CD4-positive, alpha-beta T cell treated with Interleukin-1 beta for 1 hour (primary cell): ENCODE results near the gene GID4.

Experiments
- DNase-seq, 2 donors: peaks; one replicate each; pipeline ENCODE4 v3.0.0-alpha.2; 2020 to 2022

GID4 gene

DNA sequence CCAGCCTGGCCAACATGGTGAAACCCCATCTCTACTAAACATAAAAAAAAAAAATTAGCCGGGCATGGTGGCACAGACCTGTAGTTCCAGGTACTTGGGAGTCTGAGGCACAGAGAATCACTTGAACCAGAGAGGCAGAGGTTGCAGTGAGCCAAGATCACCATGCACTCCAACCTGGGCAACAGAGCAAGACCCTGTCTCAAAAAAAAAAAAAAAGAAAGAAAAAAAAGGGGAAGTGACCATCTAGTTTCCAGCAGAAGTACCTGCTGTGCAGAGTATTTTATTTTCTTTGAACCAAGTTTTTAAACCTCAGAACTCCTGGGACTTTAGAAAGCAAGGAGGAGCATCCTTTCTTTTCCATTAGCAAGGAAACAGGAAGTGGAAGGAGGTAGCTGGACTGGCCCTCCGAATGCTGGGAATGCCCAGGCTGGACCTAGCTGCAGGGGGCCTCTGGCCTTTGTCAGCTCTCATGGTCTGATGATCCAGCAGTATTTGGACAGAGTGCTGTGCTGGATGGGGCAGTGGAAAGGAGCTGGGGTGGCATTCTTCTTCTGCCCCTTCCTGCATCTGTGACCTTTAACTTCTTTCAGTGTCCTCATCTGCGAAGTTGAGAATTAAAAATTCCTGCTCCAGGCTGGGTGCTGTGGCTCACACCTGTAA is 6.6 kb downstream of the GID4 start:
- no peak for DNase-seq

DNA sequence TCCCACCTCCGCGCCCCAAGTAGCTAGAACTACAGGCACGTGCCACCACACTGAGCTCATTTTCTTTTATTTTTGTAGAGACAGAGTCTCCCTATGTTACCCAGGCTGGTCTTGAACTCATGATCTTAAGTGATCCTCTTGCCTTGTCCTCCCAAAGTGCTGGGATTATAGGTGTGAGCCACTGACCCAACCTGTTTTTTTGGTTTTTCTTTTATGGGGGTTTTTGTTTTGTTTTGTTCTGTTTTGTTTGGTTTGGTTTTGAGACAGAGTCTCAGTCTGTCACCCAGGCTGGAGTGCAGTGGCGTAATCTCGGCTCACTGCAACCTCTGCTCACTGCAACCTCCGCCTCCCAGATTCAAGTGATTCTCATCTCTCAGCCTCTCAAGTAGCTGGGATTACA is 16.4 kb downstream of the GID4 start:
- no peak for DNase-seq

DNA sequence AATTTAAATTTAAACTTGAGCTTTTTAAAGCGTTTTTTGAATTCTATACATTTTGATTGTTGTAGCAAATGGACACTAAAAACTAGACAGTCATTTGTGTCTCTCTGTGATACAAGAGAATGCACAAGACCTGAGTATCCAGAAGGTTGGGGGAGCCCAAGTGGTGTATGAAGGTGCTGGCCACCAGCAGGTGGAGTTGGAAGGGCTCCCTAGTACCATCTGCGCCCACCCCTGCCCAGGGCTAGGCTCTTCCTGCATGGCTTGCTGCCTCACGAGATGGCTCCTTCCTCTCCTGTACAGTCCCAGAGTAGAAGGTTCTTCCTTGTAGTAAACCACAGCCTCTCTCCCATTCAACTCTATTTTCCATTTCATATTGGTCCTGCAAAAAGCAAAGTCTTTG is 17.0 kb downstream of the GID4 start:
- no peak for DNase-seq

DNA sequence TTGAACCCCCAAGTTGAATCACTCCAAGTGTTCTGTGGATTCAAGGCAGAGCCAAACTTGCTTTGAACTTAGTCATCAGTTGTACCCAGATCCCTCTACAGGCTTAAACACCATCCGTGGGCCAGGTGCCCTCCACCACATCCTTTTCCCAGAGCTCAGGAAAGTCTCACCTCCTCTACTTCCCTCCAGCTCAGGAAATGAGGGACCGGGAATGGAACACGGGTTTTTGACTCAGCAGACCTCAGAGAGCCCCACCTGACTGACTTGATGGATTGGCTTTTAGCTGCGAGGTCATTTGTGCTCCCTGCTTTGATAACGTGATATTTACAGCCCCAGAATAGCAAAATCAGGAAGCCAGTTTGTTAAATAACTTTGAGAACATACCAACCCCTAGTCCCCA is 20.1 kb downstream of the GID4 start:
- no peak for DNase-seq

DNA sequence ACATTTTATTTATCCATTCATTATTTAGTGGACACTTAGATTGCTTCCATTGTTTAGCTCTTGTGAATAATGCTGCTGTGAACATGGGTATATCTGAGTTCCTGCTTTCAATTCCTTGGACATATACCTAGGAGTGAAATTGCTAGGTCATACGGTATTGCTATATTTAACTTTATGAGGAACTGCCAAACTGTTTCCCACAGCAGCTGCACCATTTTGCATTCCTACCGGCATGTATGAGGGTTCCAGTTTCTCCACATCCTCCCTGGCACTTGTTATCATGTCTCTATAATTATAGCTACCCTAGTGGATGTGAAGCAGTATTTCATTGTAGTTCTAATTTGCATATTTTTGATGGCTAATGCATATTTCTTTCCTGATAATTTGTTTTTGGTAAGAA is 24.8 kb downstream of the GID4 start:
- no peak for DNase-seq

DNA sequence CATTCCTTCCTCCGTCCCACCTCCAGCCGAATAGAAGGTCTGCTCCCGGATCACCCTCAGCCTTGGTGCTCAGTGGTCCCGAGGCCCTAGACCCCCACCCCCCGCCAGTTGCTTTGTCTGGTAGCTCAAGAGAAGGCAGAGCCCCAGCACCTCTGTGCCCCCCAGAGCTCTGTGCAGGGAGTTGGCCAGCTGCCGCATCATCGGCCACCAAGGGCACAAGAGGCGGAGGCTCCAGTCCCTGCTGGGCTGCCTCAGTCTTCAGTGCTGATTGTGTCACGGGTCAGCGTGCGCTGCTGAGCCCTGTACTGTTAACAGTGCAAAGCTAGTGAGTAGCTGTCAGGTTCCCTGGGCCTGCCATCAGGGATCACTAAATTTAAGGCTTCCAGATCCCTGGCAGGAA is 26.3 kb downstream of the GID4 start:
- DNase-seq, result no peak

DNA sequence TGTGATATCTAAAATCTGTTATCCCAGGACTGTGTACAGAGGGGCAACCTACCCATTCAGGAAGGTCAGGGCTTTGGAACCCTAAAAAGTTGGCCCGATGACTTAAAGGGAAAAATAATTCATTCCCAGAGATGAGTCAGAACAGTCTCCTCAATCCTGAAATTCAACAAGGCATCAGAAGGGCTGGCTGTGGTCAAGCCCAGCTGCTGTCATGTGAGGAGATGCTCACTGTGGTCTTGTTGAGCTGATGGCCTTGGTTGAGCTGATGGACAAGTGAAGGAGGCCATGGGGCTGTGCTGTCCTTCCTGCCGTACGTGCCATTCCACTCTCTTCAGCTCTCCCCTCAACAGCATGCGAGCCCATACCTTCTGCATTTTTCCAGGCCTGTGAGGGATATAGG is 27.7 kb downstream of the GID4 start:
- no peak for DNase-seq

DNA sequence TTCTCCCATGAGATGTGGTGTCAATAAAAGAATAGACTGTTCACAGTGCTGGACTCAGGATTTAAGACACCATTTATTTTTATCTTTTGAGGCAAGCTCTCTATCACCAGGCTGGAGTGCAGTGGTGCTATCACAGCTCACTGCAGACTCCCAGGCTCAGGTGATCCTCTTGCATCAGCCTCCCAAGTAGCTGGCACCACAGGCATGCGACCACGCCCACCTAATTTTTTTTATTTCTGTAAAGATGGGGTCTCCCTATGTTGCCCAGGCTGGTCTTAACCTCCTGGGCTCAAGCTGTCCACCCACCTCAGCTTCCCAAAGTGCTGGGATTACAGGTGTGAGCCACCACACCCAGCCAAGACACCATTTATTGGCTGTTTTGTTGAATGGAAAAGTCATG is 29.9 kb downstream of the GID4 start:
- no peak for DNase-seq

DNA sequence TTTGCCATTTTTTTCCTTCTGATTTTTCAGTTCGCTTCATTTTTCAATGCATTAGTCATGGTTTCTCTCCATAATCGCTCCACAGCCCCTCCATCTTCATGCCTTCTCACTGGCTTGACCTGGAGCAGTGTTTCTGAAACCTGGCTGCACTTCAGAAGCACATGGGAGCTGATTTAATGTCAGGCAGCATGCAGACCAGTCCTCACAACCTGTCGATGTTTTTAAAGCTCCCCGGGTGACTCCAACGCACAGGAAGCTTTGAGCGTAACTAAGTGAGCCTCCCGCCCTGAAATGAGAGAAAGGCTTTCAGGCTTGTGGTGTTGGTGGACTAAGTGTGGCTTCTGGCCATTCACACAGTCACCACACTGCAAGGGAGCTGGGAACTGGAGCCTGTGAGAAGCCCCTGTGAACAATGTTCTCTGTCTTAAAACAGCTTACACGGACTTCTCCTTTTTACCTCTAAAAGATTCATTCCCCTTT is 31.7 kb downstream of the GID4 start:
- DNase-seq, result no peak

DNA sequence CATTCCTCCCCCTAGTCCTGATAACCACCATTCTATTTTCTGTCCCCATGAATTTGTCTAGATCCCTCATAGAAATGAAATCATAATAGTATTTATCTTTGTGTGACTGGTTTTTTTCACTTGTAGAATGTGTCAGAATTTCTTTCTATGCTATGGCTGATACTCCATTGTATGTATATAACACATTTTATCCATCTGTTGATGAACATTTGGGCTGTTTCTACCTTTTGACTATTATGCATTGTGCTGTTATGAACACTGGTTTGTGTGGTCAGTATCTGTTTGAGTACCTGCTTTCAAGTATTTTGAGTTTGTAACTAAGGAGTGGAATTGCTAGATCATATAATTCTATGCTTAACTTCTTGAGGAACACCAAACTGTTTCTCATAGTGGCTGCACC is 32.5 kb downstream of the GID4 start:
- no peak for DNase-seq

DNA sequence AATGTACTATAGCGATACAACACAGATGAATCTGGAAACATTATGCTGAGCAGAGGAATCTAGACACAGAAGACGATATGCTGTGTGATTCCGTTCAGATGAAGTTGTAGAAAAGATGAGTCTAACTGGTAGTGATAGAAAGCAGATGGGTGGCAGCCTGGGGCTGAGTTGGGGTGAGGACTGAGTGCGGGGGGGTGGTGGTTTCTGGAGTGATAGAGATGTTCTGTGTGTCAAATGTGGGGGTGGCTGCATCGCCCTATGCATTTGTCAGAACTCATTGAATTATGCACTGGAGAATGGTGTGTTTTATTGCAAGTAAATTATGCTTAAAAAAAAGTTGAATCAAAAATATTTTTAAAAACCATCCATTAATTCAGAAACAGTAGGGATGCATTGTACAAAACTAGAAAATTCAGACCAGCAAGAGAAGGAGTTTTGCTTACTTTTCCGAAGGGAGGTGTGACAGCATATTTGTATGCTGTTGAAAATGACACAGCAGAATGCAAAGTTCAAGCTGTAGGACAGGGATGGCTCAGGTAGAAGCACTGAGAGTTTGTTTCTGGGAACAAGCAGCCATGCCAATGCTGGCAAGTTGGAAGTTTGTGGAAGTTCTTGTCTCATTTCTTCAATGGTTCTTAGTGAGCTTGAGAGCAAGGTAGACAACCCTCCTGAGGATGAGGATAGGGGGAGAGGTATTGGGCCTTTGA is 35.5 kb downstream of the GID4 start:
- no peak for DNase-seq

DNA sequence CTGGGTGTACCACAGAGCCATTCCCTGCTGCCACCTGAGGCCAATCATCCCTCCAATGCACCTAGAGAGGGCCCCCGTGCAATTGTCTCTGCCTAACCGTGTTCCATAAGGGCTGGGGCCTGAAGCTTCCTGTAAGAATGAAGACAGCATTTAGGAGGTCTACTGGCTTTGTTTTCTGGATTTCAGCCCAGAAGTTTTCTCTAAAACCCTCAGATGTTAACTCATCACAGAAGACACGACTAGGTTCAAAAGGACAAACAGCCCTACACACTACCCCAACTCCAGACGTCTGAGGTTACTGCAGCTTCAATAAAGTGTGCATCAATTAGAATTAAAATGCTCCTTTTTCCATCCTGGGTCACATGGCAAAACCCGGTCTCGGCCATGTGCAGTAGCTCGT is 37.7 kb downstream of the GID4 start:
- DNase-seq, result no peak

DNA sequence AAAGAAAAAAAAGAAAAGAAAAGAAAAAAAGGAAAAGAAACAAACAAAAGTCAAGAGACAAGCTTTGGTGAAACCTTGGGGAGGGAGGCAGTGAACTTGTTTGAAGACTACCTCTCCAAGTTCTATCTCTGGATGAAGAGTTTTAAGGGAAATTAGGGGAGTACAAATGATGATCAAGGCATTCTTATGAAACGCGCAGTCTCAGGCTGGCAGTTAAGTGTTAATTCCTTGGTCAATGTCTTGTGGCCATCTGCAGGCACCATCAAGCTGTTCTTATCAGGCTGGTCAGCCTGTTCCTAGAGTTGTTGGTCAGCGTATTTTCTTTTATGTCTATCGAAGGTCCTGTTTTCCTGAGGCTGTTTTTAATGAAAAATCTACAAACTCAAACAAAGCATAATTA is 40.3 kb downstream of the GID4 start:
- DNase-seq, result no peak

DNA sequence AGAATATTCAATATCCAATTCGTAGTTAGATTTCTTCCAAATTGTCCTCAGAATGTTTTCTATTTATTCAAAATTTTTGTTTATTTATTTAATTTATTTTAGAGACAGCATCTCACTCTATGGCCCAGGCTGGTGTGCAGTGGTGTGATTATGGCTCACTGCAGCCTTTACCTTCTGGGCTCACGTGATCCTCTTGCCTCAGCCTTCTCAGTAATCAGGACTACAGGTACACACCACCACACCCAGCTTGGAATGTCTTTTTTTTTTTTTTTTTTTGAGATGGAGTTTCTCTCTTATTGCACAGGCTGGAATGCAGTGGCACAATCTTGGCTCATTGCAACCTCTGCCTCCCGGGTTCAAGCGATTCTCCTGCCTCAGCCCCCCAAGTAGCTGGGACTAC is 45.0 kb downstream of the GID4 start:
- DNase-seq, result no peak

DNA sequence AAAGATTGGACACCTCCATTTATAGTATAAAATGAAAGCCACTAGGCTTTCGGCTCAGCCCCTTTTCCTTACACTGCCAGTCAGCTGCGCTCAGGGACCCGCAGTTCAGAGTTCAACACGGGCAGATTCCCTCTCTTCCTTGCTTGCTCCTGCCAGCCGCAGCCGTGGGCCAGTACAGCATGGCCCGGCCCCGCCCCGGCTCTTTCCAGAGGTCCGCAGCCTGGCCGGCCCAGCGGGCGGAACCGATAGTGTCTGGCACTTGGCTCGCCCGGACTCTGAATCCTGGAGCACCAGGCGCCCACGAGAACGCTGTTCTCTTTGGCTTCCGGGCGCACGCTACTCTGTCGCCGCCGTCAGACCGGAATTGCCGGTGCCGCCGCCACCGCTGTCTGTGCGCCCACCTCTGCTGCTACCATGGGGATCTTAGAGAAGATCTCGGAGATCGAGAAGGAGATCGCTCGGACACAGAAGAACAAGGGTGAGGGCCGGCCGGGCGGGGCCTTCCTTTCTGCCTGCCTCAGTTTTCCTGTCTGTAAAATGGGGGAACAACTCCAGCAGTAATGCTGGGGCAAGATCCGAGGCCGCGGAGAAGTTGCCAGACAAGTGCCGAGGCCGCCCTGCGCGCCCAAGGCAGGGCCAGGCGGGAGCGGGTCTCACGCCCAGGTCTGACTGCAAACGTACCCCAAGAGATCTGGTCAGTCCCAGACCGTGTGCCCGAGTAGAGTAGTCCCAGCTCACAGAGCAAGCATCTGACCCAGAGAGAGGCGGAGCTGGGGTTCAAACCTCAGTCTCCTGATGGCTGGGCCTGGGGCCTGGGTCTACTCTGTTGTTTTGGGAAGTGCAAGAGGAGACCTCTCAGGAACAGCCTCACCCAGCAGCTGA is 48.6 kb downstream of the GID4 start, which contains the start of gene DRG2:
DRG2 (plus strand) TSS at position 339 of the 882 bp plus-strand sequence; CDS start at position 415, 76 bp downstream.
- peak; percentile 86 to 91 for DNase-seq

DNA sequence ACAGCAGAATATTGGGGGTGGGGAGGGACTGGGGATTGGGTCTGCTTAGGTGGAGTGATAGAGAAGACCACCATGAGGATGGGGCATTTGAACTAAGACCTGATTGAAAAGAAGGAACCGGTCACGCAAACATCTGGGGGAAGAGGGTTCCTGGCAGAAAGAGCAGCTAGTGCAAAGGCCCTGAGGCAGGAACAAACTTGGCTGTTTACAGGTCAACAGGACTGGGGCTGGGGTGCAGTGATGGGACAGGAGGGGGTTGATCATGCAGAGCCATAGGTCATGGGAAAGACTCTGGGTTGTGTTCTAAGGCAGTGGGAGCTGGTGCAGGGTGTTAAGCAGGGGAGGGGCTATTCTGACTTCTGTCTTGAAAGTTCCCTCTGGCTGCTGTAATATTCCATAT is 50.4 kb downstream of the GID4 start:
- no peak for DNase-seq

DNA sequence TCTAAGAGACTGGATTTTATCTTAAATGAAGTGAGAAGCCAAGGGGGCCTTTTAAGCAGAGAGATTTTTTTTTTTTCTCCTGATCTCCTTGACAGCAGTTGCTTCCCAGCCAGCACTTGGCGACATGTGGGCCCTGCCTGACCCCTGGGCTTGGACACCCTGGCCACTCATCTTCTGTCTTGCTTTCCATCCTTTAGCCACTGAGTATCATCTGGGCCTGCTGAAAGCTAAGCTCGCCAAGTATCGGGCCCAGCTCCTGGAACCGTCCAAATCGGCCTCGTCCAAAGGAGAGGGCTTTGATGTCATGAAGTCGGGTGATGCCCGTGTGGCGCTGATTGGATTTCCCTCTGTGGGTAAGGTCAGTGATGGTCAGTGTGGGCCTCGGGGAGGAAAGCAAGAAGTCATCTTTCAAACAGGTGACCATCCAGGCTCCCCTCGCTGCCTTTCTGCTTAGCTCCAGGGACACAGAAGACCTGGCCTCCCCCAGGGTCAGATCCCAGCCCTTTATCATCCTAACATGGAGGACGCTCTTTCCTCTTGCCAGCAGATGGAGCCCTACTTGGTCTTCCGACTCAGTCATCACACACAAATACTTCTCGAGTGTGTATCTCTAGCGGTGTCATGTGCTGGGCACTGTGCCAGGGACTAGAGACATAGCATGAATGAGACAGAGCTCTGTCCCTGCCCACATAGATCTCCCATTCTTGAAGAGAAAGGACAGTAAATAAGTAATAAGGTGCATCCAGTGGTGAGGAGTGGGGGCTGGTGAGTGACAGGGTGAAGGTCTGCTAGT is 54.6 kb downstream of the GID4 start:
- DNase-seq, result no peak

DNA sequence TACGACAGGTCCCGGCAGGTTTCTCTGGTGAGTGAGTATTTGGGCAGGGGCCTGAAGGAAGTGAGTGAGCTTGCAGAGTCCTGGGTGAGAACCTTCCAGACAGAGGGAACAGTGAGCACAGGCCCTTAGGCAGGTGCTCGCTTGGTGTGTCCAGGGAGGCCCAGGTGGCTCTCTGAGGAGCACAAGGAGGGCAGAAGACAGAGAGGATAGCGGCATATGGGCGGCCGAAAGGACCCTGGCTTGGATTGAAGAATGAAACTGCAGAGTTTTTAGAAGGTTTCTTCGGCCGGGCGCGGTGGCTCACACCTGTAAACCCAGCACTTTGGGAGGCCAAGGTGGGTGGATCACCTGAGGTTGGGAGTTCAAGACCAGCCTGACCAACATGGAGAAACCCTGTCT is 55.2 kb downstream of the GID4 start:
- DNase-seq, result no peak

DNA sequence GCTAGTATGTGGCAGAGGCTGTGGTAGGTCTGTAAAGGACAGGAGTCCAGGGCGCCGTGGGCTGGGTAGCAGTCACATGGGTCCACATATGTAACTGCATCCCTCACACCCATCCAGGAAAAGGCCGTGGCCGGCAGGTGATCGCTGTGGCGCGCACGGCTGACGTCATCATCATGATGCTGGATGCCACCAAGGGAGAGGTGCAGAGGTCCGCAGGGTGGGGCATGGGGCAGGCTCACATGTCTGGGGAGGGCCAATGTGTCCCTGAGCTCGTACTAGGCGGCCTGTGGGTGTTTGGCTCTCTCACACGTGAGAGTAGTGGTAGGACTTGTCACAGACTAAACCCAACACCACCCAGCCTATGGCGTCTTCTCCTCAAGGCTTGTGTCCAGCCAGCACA is 60.3 kb downstream of the GID4 start:
- no peak for DNase-seq

DNA sequence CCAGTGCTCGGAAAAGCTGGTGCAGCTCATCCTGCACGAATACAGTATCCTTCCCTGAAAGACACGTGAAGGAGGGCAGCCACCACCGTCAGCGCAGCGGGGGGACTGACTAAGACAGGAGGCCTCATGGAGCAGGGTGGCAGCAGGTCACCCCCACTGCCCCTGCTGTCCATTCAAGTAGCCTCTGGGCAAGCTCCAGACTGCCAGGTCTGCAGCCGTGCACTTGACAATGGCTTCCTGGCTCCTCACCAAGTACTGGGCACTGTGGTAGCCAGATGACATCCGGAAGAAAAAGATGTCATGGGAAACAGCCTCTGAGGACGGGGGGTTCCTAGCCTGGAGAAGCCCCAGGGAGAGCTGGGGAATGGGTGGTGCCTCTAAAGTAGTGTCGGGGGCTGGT is 61.4 kb downstream of the GID4 start:
- no peak for DNase-seq

DNA sequence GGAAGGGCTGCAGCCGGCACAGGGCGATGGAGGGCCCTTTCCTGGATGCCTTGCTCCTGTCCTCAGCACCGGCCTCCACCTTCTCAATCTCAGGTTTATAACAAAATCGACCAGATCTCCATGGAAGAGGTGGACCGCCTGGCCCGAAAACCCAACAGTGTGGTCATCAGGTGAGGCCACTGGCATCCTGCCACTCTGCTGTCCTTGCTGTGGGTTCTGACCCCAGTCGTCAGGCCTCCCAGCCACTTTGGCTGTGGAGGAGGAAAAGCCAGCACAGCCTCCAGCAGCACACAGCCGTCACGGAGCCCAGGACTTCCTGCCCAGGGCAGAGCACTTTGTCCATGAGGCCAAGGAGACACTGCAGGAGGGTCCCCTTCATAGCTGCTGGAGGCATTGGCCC is 62.6 kb downstream of the GID4 start:
- no peak for DNase-seq

DNA sequence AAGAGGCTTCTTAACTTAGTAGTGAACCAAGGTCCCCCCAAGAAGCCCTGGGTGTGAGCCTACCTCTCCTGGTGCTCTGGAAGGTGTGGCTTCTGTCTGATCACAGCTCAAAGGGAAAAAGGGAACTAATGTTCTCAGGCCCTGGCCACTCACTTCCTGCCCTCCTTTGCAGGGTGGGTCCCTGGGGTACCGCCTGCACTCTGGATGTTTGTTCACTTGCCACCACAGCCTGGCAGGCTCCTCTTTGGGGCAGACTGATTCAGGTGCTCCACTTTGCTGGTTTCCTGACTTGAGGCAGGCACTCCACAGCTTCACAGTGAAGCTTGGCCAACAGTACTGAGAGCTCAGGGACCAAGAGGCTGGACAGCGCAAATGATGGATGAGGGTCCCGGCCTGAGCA is 63.4 kb downstream of the GID4 start:
- no peak for DNase-seq

DNA sequence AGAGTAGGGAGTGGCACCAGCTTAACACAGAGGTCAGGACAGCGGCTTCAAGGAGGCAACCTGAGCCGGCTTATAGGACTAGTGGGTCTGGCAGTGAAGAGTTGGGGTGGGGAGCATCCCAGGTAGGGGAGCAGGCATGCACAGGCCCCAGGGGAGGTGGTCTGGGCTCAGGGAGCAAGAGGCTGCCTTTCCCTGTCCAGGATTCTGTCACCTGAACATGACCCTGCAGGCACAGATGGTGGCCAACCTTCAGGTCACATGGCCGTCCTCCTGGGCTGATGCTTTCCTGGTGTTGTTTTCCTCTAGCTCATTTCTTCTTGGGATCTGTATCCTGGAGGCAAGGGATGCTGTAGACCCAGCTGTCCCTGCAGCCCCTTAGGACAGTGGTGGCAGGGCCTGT is 65.8 kb downstream of the GID4 start:
- DNase-seq, result no peak
